Activated naive CD8-positive, alpha-beta T cell treated with anti-CD3 and anti-CD28 coated beads, Interleukin-2, amount 50 U/mL, for 16 hours (primary cell): ENCODE results near the gene USP9Y.

Experiments
- DNase-seq: peaks from one replicate; pipeline ENCODE4 v3.0.0-alpha.2; 2020; ENCODE audit warnings: low read depth, low spot score

The USP9Y gene

DNA sequence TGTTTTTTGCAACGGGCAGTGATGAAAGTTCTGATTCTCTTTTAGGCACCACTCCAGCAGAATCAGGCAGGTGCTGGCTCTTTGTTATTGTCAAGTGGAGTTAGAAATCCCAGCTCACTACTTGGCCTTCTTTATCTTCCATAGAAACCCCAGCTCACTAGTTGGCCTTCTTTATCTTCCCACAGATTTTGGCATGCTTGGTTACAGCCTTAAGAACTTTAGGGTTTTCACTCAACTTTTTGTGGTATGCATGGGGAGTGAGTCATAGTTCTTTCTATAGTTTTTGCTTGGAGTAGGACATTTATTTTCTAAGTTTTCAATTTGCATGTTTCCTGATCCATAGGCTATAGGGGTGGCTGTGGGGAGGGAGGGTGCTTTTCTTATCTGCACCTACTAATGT, 55.0 kb downstream of the USP9Y start:
- no peak for DNase-seq

DNA sequence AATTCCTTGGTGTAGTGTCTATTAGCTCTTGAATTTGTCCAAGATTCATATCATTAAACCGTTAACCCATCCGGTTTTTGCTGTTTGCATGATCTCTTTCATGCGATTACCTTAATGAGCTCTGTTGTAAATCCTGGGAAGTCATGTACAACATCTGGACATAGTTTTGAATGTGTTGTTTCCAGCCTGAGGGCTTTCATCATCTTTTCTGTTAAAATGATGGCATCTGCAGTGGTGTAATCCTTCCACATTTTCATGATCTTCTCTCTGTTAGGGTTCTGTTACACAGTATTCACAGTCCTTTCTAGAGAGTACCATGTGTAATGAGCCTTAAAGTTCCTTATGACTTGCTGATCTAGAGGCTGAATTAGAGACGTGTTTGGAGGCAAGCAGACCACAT, 64.9 kb downstream of the USP9Y start:
- no peak for DNase-seq

DNA sequence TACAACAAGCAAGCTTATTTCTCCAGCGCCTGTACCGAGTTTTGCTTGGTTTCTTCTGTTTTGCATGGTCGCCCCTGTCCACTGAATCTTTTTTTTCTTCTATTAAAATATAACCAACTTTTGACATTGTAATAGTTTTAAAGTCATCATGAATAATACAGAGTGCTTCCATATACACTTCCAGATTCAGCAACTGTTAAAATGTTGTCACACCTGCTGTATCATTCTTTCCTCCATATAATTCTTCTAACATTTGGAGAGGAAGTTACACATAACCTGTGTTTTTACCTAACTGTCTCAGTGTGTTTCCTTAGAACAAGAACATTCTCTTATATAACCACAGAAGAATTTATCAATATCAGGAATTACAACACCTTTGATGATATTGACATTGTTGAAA, 83.5 kb downstream of the USP9Y start:
- DNase-seq = no peak

- DNase-seq = no peak
Observed at GRCh38 chrY:12793999-12794398, 93.0 kb downstream of the USP9Y start.

DNA sequence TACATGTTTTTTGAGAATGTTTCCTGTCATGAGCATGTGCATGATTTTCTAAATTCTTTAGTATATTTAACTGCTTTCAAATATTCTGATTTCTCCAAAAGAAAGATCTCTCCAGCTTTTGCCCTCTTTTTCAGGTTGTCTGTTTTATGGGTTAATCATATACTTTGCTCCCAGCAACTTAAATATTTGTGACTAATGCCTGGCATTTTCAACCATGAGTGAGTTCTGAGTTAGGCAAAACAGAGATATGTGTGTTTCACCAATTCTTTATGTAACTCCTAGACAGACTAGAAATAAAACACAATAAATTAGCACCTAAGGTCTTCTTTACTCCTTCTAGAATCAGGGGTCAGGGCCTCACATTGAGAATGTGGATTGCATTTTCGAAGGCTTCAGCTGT, 107.0 kb downstream of the USP9Y start:
- no peak for DNase-seq

- DNase-seq = no peak
Observed at GRCh38 chrY:12809034-12809433, 108.0 kb downstream of the USP9Y start.

GRCh38 chrY:12823408-12823807, 122.4 kb downstream of the USP9Y start:
- no peak for DNase-seq

- DNase-seq = no peak
Observed at GRCh38 chrY:12826791-12827190, 125.8 kb downstream of the USP9Y start.

- no peak for DNase-seq
Observed at GRCh38 chrY:12833284-12833683, 132.3 kb downstream of the USP9Y start.

DNA sequence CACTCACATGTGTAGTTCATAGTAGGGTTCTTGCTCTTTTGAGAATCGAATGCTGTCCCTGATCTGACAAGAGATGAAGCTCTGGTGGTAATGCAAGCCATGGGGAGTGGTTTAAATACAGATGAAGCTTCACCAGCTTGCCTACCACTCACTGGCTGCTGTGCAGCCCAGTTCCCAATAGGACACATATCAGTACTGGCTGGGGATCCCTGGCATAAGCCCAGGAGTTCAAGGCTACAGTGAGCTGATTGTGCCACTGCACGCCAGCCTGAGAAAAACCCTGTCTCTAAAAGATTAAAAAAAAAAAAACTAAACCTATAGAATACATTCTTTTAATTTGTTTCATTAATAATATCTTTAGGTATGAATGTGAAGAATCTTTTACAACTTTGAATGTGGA, 136.5 kb downstream of the USP9Y start:
- DNase-seq = no peak

GRCh38 chrY:12841368-12841767, 140.3 kb downstream of the USP9Y start:
- DNase-seq = no peak

- DNase-seq = no peak
Observed at GRCh38 chrY:12846793-12847192, 145.8 kb downstream of the USP9Y start.

DNA sequence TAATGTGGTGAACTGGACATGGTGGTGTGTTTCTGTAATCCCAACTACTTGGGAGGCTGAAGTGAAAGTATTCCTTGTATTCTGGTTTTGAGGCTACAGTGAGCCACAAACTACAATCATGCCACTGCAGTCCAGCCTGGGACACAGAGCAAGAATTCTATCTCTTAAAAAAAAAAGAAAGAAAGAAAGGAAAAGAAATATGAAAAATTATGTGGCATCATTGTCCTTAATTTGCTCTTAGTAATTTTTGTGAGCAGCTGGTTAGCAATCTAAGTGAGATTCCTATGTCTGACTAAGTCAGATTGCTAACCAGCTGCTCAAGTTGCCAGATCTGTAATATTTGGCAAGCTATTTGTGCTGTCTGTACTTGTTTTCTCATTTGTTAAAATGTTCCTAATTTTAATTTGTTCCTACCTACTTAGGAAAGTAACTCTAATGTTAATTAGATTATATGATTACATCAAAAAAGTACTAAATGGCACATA, 154.8 kb downstream of the USP9Y start:
- no peak for DNase-seq

- no peak for DNase-seq
Observed at GRCh38 chrY:12867960-12868359, 166.9 kb downstream of the USP9Y start.

DNA sequence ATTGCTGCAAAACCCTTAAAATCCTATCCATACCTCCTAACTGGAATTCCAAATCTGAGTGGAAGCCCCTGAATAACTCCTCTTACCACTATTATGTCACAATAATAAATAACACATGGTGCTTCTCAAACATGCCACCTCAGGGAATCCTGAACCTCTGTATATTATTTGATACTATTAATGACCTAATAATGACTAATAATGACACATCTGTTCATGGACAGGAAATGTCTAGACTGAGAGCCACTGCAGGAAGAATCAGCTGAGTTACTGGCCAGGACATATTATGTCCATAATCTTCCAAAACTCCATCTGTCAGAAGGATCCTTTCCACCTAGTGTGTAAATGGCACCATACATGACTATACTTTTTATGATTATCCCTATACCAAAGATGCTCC, 195.9 kb downstream of the USP9Y start:
- DNase-seq = no peak

DNA sequence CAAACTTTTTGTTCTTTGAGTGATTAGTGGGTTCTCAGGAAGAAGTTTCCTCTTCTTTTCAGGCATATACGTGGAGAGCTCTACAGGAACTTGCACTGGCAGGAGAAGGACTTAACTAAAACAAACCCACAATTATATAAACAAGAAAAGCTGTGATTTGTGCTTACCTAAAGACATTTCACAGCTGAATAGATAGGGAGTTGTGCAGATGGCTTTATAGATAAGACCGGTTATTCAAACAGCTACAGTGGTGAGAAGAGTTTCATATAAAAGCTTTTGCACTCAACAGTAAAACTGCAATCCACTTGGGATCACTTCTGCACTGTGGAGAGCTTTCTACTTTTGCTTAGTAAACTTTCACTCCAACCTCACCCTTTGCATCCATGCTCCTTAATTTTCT, 197.6 kb downstream of the USP9Y start:
- DNase-seq = no peak

DNA sequence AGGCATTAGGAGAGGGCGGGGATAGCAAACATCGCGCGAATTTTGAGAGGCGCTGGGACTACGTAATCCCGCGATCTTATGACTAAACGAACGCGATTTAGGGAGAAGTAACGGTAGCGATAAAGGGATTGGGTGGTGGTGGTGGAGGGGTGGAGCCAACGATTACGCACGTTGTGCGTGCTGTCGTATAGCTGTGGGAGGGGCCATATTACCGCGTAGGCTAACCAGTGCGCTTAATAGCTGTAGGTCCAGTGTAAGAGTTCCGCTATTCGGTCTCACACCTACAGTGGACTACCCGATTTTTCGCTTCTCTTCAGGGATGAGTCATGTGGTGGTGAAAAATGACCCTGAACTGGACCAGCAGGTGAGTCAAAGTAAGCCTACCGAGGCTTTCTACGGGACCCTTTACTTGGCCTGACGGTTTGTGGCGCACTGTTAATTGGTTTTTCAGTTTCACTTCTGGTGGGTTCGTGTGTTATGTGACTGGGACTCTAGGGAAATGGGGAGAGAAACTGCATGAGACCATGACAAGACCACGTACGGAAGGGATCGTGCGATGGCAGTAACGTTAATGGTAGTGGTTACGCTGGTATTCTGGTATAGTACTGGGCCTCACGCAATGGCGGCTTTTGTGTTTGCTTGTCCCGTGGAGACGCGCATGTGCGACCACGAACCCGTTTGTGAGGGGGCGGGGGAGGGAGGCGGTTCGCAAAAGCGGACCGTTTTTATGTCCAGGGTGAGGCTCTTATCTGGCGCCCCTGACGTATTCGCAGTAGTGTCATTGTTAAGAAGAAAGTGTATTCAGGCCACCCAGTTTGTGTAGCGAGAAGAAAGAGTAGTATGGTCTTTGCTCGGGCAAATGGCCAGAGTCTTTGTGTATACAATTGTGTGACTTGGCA, 203.8 kb downstream of the USP9Y start, which contains the start of gene DDX3Y:
TSS of gene DDX3Y (plus strand) at position 251 of the 899 bp plus-strand sequence. CDS start at position 320, 69 bp downstream.
- DNase-seq = peak; percentile 56

GRCh38 chrY:12905517-12905872, 204.5 kb downstream of the USP9Y start:
- DNase-seq = peak; percentile 31

DNA sequence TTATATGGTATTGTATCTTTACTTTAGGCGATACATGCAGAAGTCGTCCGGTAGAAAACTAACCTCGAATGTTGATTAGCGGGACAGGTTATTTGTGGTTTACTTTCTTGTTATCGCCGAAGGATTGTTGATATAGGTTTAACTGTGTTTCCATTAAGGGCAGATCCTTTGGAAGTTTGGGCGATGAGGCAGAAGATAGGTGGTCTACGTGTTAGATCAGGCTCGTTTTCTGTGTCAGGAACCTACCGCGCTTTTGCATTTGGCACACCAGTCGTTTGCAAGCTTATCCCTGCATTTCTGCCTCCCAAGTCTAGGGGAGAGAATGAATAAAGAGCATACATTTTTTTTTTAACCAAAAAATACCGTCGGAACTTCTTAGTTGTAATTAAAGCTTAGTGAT, 204.9 kb downstream of the USP9Y start:
- DNase-seq = no peak
